GM23338 (cell line): ENCODE measurements around the gene MYH3. TPM values are rescaled to one million over a fixed set of nuclear protein-coding genes. Genes with fewer than 3 reads are reported as not detected.
A peak's percentile ranks its signal among the peaks of the same experiment; 100 is the strongest.

Experiments
- ATAC-seq: fragments of 200-7000 bp; cut with Tn5 transposase; 3 replicates; pipeline ENCODE4 v1.9.1; 2020
- DNase-seq: peaks from one replicate; pipeline ENCODE4 v3.0.0-alpha.2; 2015; ENCODE audit warnings: low spot score
- H2AFZ ChIP-seq: fragments of 200-600 bp; sonication (generic); 2 replicates; pipeline ENCODE4 v1.8.0; 2016; ENCODE audit warnings: antibody characterized with exemption, mild to moderate bottlenecking, moderate library complexity
- H3F3A ChIP-seq: fragments of 200-600 bp; sonication (generic); replicated peaks from 2 replicates; pipeline ENCODE4 v1.8.0; 2017; ENCODE audit warnings: antibody characterized with exemption, mixed run types, low read depth
- H3K27ac ChIP-seq: fragments of 200-600 bp; sonication (generic); 2 replicates; pipeline ENCODE4 v1.6.1; 2016; ENCODE audit warnings: low read depth
- H3K27me3 ChIP-seq: fragments of 200-600 bp; sonication (generic); 2 replicates; pipeline ENCODE4 v1.8.0; 2016; ENCODE audit warnings: mild to moderate bottlenecking, mixed run types, moderate library complexity; ENCODE audit not compliant: insufficient read depth
- H3K36me3 ChIP-seq: fragments of 200-600 bp; sonication (generic); 2 replicates; pipeline ENCODE4 v1.8.0; 2016; ENCODE audit warnings: mild to moderate bottlenecking; ENCODE audit not compliant: insufficient read depth
- H3K4me1 ChIP-seq: fragments of 200-600 bp; sonication (generic); 2 replicates; pipeline ENCODE4 v1.8.0; 2016; ENCODE audit warnings: mild to moderate bottlenecking, moderate library complexity; ENCODE audit not compliant: insufficient read depth
- H3K4me2 ChIP-seq: fragments of 200-600 bp; sonication (generic); 2 replicates; pipeline ENCODE4 v1.7.1; 2017; ENCODE audit warnings: mixed run types
- H3K4me3 ChIP-seq: fragments of 200-600 bp; sonication (generic); 2 replicates; pipeline ENCODE4 v1.6.1; 2016; ENCODE audit warnings: mixed run types
- H3K79me2 ChIP-seq: fragments of 200-600 bp; sonication (generic); replicated peaks from 2 replicates; pipeline ENCODE4 v1.8.0; 2017; ENCODE audit warnings: mild to moderate bottlenecking; ENCODE audit not compliant: insufficient read depth
- H3K9me2 ChIP-seq: fragments of 200-600 bp; sonication (generic); 2 replicates; pipeline ENCODE4 v1.8.0; 2017; ENCODE audit not compliant: insufficient read depth
- H4K20me1 ChIP-seq: fragments of 200-600 bp; sonication (generic); replicated peaks from 2 replicates; pipeline ENCODE4 v1.8.0; 2017; ENCODE audit warnings: mild to moderate bottlenecking; ENCODE audit not compliant: insufficient read depth
- H3K27ac Mint-ChIP-seq: 2 replicates; pipeline ENCODE4 v1.8.0; 2020; ENCODE audit warnings: inconsistent platforms, mild to moderate bottlenecking, moderate library complexity, mixed read lengths
- H3K27me3 Mint-ChIP-seq: 3 replicates; pipeline ENCODE4 v1.8.0; 2022; ENCODE audit warnings: low read depth, mild to moderate bottlenecking, moderate library complexity, mixed read lengths, inconsistent platforms; ENCODE audit not compliant: insufficient read depth, poor library complexity
- H3K36me3 Mint-ChIP-seq: 3 replicates; pipeline ENCODE4 v1.8.0; 2021; ENCODE audit warnings: low read depth, mild to moderate bottlenecking, inconsistent platforms, moderate library complexity, mixed read lengths
- H3K4me1 Mint-ChIP-seq: 3 replicates; pipeline ENCODE4 v1.8.0; 2020; ENCODE audit warnings: mild to moderate bottlenecking, inconsistent platforms, mixed read lengths
- H3K4me3 Mint-ChIP-seq: 3 replicates; pipeline ENCODE4 v1.8.0; 2021; ENCODE audit warnings: moderate library complexity, mild to moderate bottlenecking, inconsistent platforms, mixed read lengths
- H3K9me3 Mint-ChIP-seq: 3 replicates; pipeline ENCODE4 v1.8.0; 2020; ENCODE audit warnings: moderate library complexity, mild to moderate bottlenecking, inconsistent platforms, mixed read lengths
- EZH2 ChIP-seq: fragments of 200-600 bp; sonication (generic); IDR thresholded peaks from one replicate; pipeline ENCODE4 v1.8.0; 2017; ENCODE audit warnings: antibody characterized with exemption, mild to moderate bottlenecking, low read depth; ENCODE audit not compliant: unreplicated experiment
- EZH2phosphoT487 ChIP-seq: fragments of 200-600 bp; sonication (generic); IDR thresholded peaks from one replicate; pipeline ENCODE4 v1.8.1; 2018; ENCODE audit warnings: antibody characterized with exemption; ENCODE audit not compliant: unreplicated experiment
- JUNB ChIP-seq: IDR thresholded peaks from one replicate; pipeline ENCODE4 v1.6.1; 2016; ENCODE audit warnings: antibody characterized with exemption; ENCODE audit not compliant: unreplicated experiment
- NANOG ChIP-seq: IDR thresholded peaks from 2 replicates; pipeline ENCODE4 v1.6.1; 2016; ENCODE audit warnings: antibody characterized with exemption, borderline replicate concordance
- ZNF114 ChIP-seq: fragments of 250-450 bp; sonication (Bioruptor Pico); IDR thresholded peaks from 2 replicates; pipeline ENCODE4 v1.5.0; 2020; ENCODE audit warnings: mild to moderate bottlenecking, moderate library complexity
- ZNF331 ChIP-seq: fragments of 250-450 bp; sonication (Bioruptor Pico); IDR thresholded peaks from 2 replicates; pipeline ENCODE4 v1.5.0; 2020; ENCODE audit warnings: low read depth, mild to moderate bottlenecking, moderate library complexity
- polyA plus RNA-seq: library from polyadenylated mRNA; unstranded; fragments of >200 nt; fragmentation: Nextera tagmentation; extraction: Ambion mirVana; gene quantifications from 2 replicates; pipeline ENCODE4 v1.2.1, GENCODE V29; 2016
- total RNA-seq: library from RNA; depleted of rRNA; stranded (reverse); fragments of >200 nt; shearing (Covaris generic); gene quantifications from 2 replicates; pipeline ENCODE4 v1.2.3, GENCODE V29; 2014
- TF ChIP-seq, protein P1 (sequence below), 2 experiments: fragments of 200-600 bp in 1 of 2; sonication (generic) in 1 of 2; conservative IDR thresholded peaks; 2 replicates each; pipeline versions ENCODE4 v1.5.1 to v1.6.1; 2016 to 2017; ENCODE audit warnings: antibody characterized with exemption in 2 of 2, low read depth in 2 of 2, mild to moderate bottlenecking in 2 of 2, moderate library complexity in 1 of 2
- TF ChIP-seq, protein P2 (sequence below): IDR thresholded peaks from one replicate; pipeline ENCODE4 v1.6.1; 2018; ENCODE audit warnings: antibody characterized with exemption; ENCODE audit not compliant: unreplicated experiment

MYH3 gene
- total and polyA plus RNA-seq, 2 experiments from 2014 or later, result 0.84 to 1.8 TPM

DNA sequence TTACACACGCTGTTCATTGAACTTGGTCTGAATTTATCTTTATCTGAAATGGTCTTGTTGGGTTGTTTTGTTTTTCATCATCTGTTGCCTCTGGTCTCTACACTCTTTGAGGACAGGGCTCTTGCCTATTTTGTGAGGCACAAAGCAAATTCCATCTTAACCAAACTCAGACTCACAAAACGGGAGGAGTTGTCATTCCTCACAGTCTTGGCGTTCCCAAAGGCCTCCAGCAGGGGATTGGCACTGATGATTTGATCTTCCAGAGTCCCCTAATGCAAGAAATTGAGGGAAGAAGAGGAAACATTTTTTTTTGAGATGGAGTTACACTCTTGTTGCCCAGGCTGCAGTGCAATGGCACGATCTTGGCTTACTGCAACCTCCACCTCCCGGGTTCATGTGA lies 8.7 kb downstream of the MYH3 start (continued):
- TF ChIP-seq ZNF331 (no peak), EZH2 (no peak), NANOG (no peak), ZNF114 (CRISPR knock-in tag) (no peak), EZH2phosphoT487 (no peak), JUNB (no peak)
- TF ChIP-seq, protein P1, sequence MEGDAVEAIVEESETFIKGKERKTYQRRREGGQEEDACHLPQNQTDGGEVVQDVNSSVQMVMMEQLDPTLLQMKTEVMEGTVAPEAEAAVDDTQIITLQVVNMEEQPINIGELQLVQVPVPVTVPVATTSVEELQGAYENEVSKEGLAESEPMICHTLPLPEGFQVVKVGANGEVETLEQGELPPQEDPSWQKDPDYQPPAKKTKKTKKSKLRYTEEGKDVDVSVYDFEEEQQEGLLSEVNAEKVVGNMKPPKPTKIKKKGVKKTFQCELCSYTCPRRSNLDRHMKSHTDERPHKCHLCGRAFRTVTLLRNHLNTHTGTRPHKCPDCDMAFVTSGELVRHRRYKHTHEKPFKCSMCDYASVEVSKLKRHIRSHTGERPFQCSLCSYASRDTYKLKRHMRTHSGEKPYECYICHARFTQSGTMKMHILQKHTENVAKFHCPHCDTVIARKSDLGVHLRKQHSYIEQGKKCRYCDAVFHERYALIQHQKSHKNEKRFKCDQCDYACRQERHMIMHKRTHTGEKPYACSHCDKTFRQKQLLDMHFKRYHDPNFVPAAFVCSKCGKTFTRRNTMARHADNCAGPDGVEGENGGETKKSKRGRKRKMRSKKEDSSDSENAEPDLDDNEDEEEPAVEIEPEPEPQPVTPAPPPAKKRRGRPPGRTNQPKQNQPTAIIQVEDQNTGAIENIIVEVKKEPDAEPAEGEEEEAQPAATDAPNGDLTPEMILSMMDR (conservative IDR thresholded peaks at IDR 0.05; ENCODE audit: low read depth in 2 of 2), result no peak
- TF ChIP-seq, protein P2, sequence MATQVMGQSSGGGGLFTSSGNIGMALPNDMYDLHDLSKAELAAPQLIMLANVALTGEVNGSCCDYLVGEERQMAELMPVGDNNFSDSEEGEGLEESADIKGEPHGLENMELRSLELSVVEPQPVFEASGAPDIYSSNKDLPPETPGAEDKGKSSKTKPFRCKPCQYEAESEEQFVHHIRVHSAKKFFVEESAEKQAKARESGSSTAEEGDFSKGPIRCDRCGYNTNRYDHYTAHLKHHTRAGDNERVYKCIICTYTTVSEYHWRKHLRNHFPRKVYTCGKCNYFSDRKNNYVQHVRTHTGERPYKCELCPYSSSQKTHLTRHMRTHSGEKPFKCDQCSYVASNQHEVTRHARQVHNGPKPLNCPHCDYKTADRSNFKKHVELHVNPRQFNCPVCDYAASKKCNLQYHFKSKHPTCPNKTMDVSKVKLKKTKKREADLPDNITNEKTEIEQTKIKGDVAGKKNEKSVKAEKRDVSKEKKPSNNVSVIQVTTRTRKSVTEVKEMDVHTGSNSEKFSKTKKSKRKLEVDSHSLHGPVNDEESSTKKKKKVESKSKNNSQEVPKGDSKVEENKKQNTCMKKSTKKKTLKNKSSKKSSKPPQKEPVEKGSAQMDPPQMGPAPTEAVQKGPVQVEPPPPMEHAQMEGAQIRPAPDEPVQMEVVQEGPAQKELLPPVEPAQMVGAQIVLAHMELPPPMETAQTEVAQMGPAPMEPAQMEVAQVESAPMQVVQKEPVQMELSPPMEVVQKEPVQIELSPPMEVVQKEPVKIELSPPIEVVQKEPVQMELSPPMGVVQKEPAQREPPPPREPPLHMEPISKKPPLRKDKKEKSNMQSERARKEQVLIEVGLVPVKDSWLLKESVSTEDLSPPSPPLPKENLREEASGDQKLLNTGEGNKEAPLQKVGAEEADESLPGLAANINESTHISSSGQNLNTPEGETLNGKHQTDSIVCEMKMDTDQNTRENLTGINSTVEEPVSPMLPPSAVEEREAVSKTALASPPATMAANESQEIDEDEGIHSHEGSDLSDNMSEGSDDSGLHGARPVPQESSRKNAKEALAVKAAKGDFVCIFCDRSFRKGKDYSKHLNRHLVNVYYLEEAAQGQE, result no peak

DNA sequence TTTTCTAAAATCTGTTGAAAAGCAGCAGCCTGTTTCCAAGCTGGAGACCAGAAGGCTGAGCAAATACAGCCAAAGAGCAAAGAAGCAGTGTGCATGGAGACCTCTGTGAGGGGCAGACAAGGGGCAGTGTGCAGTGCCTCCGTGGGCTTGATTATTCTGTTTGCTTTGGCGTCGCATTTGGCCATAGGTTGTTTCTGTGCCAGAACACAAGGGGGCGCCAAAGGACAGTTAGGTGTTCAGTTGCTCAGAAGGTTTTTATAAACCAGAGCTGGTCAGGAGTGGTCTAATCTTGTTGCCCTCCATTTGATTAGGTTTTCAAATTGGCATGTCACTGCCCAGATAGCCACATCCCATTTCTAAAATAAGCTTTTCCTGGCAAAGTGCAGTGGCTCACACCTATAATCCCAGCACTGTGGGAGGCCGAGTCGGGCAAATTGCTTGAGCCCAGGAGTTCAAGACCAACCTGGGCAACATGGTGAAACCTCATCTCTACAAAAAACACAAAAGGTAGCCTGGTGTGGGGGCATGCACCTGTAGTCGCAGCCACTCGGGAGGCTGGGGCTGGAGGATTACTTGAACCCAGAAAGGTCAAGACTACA lies 10.6 kb downstream of the MYH3 start:
- Histone ChIP-seq H3K4me1 (no peaks in the 10 kb centered on the region), H3K36me3 (no peaks in the 10 kb centered on the region), H3K9me2 (no peaks in the 10 kb centered on the region), H3K4me3 (no peak overlapping the region), H3K79me2 (no peaks in the 10 kb centered on the region), H3K27ac (no peak overlapping the region), H3K4me2 (no peak overlapping the region), H2AFZ (no peak overlapping the region), H3F3A (no peaks in the 10 kb centered on the region), H3K27me3 (no peaks in the 10 kb centered on the region), H4K20me1 (no peaks in the 10 kb centered on the region)
- H3K4me3 Mint-ChIP-seq, result no peak overlapping the region
- peak overlapping the region; percentile 67; the same call in 1 of the 2 replicates for H3K27ac Mint-ChIP-seq
- DNase-seq, result peak; percentile 85
- no peaks in the 10 kb centered on the region for H3K9me3 Mint-ChIP-seq
- no peaks in the 10 kb centered on the region for H3K27me3 Mint-ChIP-seq
- no peaks in the 10 kb centered on the region for H3K4me1 Mint-ChIP-seq
- H3K36me3 Mint-ChIP-seq, result peaks cover 2% of the 10 kb centered on the region; the same call in 1 of the 3 replicates
- TF ChIP-seq, protein P1 (conservative IDR thresholded peaks at IDR 0.05; ENCODE audit: low read depth in 2 of 2), result peak; percentile 77 to 88
- no peak for TF ChIP-seq EZH2phosphoT487
- no peak for TF ChIP-seq EZH2
- ATAC-seq, result peak; percentile 85
